Astrocyte of the spinal cord (primary cell): Measurements from ENCODE around the gene PRKRA.

Experiments
- DNase-seq: peaks from one replicate; pipeline ENCODE4 v3.0.0; 2011; ENCODE audit warnings: low read depth, low spot score
- H3K4me3 ChIP-seq: 2 replicates; pipeline ENCODE4 v1.5.1; 2011; ENCODE audit warnings: low read depth, mild to moderate bottlenecking, low read length, moderate library complexity
- in situ Hi-C: cut with HindIII; loops from 2 replicates; pipeline ENCODE4 v1.10.0; 2017; ENCODE audit warnings: low sequenced_read_pairs
- TF ChIP-seq, protein P1 (sequence below): IDR thresholded peaks from 2 replicates; pipeline ENCODE4 v1.5.1; 2012; ENCODE audit warnings: low read depth, mild to moderate bottlenecking, low read length, inconsistent platforms

Gene PRKRA

DNA sequence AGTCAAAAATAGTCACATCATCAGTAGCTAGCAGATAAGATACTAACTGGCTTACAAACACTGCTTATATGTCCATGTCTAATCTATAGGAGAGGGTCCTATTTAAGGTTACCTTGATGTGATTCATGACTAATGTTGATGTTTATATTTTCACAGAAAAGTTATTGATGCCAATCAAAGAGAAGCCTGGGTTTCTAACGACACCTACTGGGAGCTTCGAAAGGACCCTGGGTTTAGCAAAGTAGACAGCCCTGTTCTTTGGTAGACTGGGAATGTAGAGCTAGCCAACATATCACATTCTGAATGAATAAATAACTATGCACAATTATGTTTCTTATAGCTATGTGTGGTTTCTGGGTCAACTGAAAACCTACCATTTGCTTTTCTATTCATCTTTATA is 55.7 kb downstream of the PRKRA start:
- TF ChIP-seq, protein P1, sequence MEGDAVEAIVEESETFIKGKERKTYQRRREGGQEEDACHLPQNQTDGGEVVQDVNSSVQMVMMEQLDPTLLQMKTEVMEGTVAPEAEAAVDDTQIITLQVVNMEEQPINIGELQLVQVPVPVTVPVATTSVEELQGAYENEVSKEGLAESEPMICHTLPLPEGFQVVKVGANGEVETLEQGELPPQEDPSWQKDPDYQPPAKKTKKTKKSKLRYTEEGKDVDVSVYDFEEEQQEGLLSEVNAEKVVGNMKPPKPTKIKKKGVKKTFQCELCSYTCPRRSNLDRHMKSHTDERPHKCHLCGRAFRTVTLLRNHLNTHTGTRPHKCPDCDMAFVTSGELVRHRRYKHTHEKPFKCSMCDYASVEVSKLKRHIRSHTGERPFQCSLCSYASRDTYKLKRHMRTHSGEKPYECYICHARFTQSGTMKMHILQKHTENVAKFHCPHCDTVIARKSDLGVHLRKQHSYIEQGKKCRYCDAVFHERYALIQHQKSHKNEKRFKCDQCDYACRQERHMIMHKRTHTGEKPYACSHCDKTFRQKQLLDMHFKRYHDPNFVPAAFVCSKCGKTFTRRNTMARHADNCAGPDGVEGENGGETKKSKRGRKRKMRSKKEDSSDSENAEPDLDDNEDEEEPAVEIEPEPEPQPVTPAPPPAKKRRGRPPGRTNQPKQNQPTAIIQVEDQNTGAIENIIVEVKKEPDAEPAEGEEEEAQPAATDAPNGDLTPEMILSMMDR, result no peak

GRCh38 chr2:178394859-178395258 is 56.1 kb downstream of the PRKRA start:
- no peak for DNase-seq
- in situ Hi-C loops, result no loop called here
- no peak overlapping the region for H3K4me3 ChIP-seq
- TF ChIP-seq, protein P1, result no peak

More for the DNA sequence above, 55.7 kb downstream of the PRKRA start:
- DNase-seq, result no peak
- no peak overlapping the region for H3K4me3 ChIP-seq
- in situ Hi-C loops, result no loop called here

DNA sequence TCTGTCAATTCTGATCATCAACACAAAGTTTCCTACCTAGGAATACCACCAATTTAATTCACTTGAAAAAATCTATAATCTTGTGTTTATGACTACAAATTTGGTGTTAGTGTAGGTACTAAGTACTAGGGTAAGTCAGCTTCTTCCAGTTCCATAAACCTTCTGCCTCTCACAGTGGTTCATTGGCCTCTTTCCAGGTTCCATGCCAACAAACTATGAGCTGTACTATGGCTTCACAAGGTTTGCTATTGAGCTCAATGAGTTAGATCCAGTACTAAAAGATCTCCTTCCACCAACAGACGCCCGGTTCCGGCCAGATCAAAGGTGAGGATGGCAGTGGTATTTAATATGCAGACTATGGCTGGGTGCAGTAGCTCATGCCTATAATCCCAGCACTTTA is 58.8 kb downstream of the PRKRA start:
- peak; percentile 49 for DNase-seq
- in situ Hi-C loops, result no loop called here
- TF ChIP-seq, protein P1, result no peak
- H3K4me3 ChIP-seq, result no peak overlapping the region

- no peak overlapping the region for H3K4me3 ChIP-seq
- in situ Hi-C loops, result no loop called here
- TF ChIP-seq, protein P1, result no peak
- DNase-seq, result peak; percentile 35
Observed at GRCh38 chr2:178391701-178392100, 59.3 kb downstream of the PRKRA start.

DNA sequence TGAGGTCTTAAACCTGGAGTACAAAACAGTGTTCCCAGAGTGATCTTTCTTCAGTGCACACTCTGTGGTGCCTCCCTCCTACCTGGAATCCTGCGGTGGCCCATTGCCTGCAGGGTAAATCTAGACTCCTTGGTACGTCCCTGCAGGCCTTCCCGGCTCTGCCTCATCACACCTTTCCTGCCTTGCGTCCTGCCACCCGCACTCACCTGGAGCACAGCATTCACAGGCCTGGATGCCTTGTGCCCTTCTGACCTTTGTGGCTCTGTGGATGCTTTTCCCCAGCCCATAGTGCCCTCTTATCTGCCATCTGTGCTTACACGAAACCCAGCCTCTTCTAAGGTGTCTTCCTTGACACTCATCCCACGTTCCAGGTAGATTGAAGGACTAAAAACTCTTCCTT is 62.7 kb downstream of the PRKRA start:
- in situ Hi-C loops, result no loop called here
- TF ChIP-seq, protein P1, result no peak
- no peak overlapping the region for H3K4me3 ChIP-seq
- DNase-seq, result no peak

GRCh38 chr2:178386986-178387597 is 63.9 kb downstream of the PRKRA start:
- no peak overlapping the region for H3K4me3 ChIP-seq
- TF ChIP-seq, protein P1, result no peak
- peak; percentile 17 for DNase-seq
- in situ Hi-C loops, result no loop called here
